Measurements from ENCODE around the gene SLC15A1.

SLC15A1 gene

DNA sequence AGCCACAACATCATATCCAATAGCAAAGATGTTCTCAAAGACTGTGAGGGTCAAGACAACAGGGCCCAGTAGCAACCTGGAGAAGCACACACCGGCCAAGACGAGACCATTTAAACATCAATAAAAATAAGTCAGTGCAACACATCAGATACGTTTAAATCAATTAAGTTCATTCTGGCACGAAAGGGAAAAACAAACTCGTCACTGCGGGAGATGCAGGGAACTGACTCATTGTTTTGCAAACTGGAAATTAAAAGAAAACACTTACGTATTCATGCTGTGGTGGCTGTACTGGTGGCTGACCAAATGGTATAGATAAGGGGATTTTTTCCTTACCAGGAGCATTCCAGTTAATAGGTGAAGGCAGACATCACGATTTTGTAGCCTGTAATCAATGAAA is 26.3 kb upstream of the SLC15A1 start:
- Histone ChIP-seq H3K9me3 (ENCODE audit: control insufficient read depth, low read length) (no peaks in the 10 kb centered on the region), H3K36me3 (ENCODE audit: control insufficient read depth, insufficient read depth, low read length) (no peaks in the 10 kb centered on the region)

GRCh38 chr13:98776644-98777043 is 24.2 kb upstream of the SLC15A1 start:
- H3K9me3 ChIP-seq (ENCODE audit: control insufficient read depth, low read length) = no peaks in the 10 kb centered on the region
- H3K4me1 ChIP-seq (ENCODE audit: control insufficient read depth, insufficient read depth, low read length) = peaks cover 8% of the 10 kb centered on the region
- peaks cover 3% of the 10 kb centered on the region for H3K27me3 ChIP-seq (ENCODE audit: control insufficient read depth, insufficient read depth, low read length)
- H3K4me3 ChIP-seq (ENCODE audit: low read length) = no peak overlapping the region
- H3K36me3 ChIP-seq (ENCODE audit: control insufficient read depth, insufficient read depth, low read length) = no peaks in the 10 kb centered on the region
- H3K9ac ChIP-seq (ENCODE audit: low read length) = no peak overlapping the region

More for the DNA sequence above, 26.3 kb upstream of the SLC15A1 start:
- Histone ChIP-seq H3K27me3 (ENCODE audit: control insufficient read depth, insufficient read depth, low read length) (peaks cover 3% of the 10 kb centered on the region), H3K4me1 (ENCODE audit: control insufficient read depth, insufficient read depth, low read length) (peaks cover 5% of the 10 kb centered on the region), H3K4me3 (ENCODE audit: low read length) (no peak overlapping the region), H3K9ac (ENCODE audit: low read length) (no peak overlapping the region)

- Histone ChIP-seq H3K9ac (ENCODE audit: low read length) (no peak overlapping the region), H3K9me3 (ENCODE audit: control insufficient read depth, low read length) (no peaks in the 10 kb centered on the region), H3K4me1 (ENCODE audit: control insufficient read depth, insufficient read depth, low read length) (peaks cover 12% of the 10 kb centered on the region), H3K27me3 (ENCODE audit: control insufficient read depth, insufficient read depth, low read length) (peaks cover 3% of the 10 kb centered on the region), H3K36me3 (ENCODE audit: control insufficient read depth, insufficient read depth, low read length) (no peaks in the 10 kb centered on the region), H3K4me3 (ENCODE audit: low read length) (no peak overlapping the region)
Measured at GRCh38 chr13:98775844-98776598, 23.5 kb upstream of the SLC15A1 start.

GRCh38 chr13:98775386-98775785 is 22.9 kb upstream of the SLC15A1 start:
- no peak overlapping the region for H3K4me3 ChIP-seq (ENCODE audit: low read length)
- peaks cover 3% of the 10 kb centered on the region for H3K27me3 ChIP-seq (ENCODE audit: control insufficient read depth, insufficient read depth, low read length)
- no peak overlapping the region for H3K9ac ChIP-seq (ENCODE audit: low read length)
- no peaks in the 10 kb centered on the region for H3K36me3 ChIP-seq (ENCODE audit: control insufficient read depth, insufficient read depth, low read length)
- peaks cover 12% of the 10 kb centered on the region for H3K4me1 ChIP-seq (ENCODE audit: control insufficient read depth, insufficient read depth, low read length)
- no peaks in the 10 kb centered on the region for H3K9me3 ChIP-seq (ENCODE audit: control insufficient read depth, low read length)

- Histone ChIP-seq H3K36me3 (ENCODE audit: control insufficient read depth, insufficient read depth, low read length) (no peaks in the 10 kb centered on the region), H3K27me3 (ENCODE audit: control insufficient read depth, insufficient read depth, low read length) (peaks cover 3% of the 10 kb centered on the region), H3K4me3 (ENCODE audit: low read length) (no peak overlapping the region), H3K9ac (ENCODE audit: low read length) (no peak overlapping the region), H3K9me3 (ENCODE audit: control insufficient read depth, low read length) (no peaks in the 10 kb centered on the region), H3K4me1 (ENCODE audit: control insufficient read depth, insufficient read depth, low read length) (peaks cover 12% of the 10 kb centered on the region)
Measured at GRCh38 chr13:98774776-98775175, 22.3 kb upstream of the SLC15A1 start.

DNA sequence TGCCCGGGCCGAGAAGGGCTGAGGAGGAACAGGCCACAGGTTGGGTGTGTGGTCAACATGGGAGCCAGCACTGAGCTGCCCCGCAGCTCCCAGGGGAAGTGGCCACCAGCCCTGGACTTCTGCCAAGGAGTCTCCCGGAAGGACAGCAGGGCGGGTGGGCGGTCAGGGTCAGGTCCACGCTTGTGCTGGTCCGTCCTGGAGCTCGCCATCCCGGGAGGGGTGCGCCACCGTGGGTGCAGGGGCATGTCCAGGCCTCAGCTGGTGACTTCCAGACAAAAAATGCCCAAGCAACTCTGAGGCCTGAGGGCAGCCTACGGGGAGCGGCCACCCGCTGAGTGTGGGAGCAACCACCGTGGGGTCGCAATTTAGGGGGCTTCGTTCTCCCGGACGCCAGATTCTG is 21.4 kb upstream of the SLC15A1 start:
- no peak overlapping the region for H3K4me3 ChIP-seq (ENCODE audit: low read length)
- H3K4me1 ChIP-seq (ENCODE audit: control insufficient read depth, insufficient read depth, low read length) = peaks cover 12% of the 10 kb centered on the region
- H3K27me3 ChIP-seq (ENCODE audit: control insufficient read depth, insufficient read depth, low read length) = peaks cover 3% of the 10 kb centered on the region
- H3K9me3 ChIP-seq (ENCODE audit: control insufficient read depth, low read length) = no peaks in the 10 kb centered on the region
- no peaks in the 10 kb centered on the region for H3K36me3 ChIP-seq (ENCODE audit: control insufficient read depth, insufficient read depth, low read length)
- H3K9ac ChIP-seq (ENCODE audit: low read length) = no peak overlapping the region

- H3K4me3 ChIP-seq (ENCODE audit: low read length) = no peak overlapping the region
- no peaks in the 10 kb centered on the region for H3K36me3 ChIP-seq (ENCODE audit: control insufficient read depth, insufficient read depth, low read length)
- H3K9me3 ChIP-seq (ENCODE audit: control insufficient read depth, low read length) = no peaks in the 10 kb centered on the region
- no peak overlapping the region for H3K9ac ChIP-seq (ENCODE audit: low read length)
- H3K4me1 ChIP-seq (ENCODE audit: control insufficient read depth, insufficient read depth, low read length) = peaks cover 12% of the 10 kb centered on the region
- H3K27me3 ChIP-seq (ENCODE audit: control insufficient read depth, insufficient read depth, low read length) = no peaks in the 10 kb centered on the region
Measured at GRCh38 chr13:98772794-98773452, 20.5 kb upstream of the SLC15A1 start.

DNA sequence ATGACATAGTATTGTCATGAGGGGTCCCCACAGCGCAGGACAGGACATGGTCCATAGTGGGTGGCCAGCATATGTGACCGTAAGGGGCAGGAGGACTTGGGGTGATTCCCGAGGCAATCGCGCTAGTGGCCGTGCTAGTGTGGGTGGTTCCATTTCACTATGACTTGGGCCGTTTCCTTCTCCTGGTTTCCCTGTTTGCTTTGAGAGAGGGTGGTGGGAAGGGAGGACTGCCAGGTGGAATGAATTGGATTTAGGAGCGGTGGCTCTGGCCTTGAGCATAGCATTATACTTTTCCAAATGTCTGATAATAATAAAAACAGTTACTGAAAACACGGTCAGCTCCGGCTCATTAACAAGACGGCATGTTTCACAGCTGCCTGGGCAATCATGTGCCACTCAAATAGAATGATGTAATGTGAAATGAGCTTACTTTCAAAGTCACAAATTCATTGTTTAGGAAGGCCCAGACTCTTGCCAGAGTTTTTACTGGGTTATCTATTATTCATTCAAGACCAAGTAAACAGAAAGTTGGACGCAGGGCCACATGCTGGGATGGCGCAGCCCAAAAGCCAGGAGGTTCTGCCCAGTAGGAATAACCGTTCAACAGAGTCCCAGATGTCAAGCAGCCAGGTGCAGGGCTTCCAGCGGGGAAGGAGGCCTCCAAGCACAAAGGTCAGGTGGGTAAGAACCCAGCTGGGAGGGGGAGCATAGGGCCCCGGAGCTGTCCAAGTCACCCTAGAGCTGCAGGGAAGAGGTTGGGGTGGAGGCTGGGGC is 19.6 kb upstream of the SLC15A1 start:
- Histone ChIP-seq H3K4me3 (ENCODE audit: low read length) (no peak overlapping the region), H3K9ac (ENCODE audit: low read length) (no peak overlapping the region), H3K4me1 (ENCODE audit: control insufficient read depth, insufficient read depth, low read length) (peaks cover 12% of the 10 kb centered on the region), H3K27me3 (ENCODE audit: control insufficient read depth, insufficient read depth, low read length) (no peaks in the 10 kb centered on the region), H3K36me3 (ENCODE audit: control insufficient read depth, insufficient read depth, low read length) (no peaks in the 10 kb centered on the region), H3K9me3 (ENCODE audit: control insufficient read depth, low read length) (no peaks in the 10 kb centered on the region)

GRCh38 chr13:98769736-98770135 is 17.3 kb upstream of the SLC15A1 start:
- Histone ChIP-seq H3K27me3 (ENCODE audit: control insufficient read depth, insufficient read depth, low read length) (no peaks in the 10 kb centered on the region), H3K4me1 (ENCODE audit: control insufficient read depth, insufficient read depth, low read length) (peaks cover 7% of the 10 kb centered on the region), H3K4me3 (ENCODE audit: low read length) (no peak overlapping the region), H3K9ac (ENCODE audit: low read length) (no peak overlapping the region), H3K9me3 (ENCODE audit: control insufficient read depth, low read length) (no peaks in the 10 kb centered on the region), H3K36me3 (ENCODE audit: control insufficient read depth, insufficient read depth, low read length) (no peaks in the 10 kb centered on the region)

GRCh38 chr13:98768522-98768921 is 16.1 kb upstream of the SLC15A1 start:
- H3K4me3 ChIP-seq (ENCODE audit: low read length) = no peak overlapping the region
- no peaks in the 10 kb centered on the region for H3K27me3 ChIP-seq (ENCODE audit: control insufficient read depth, insufficient read depth, low read length)
- H3K4me1 ChIP-seq (ENCODE audit: control insufficient read depth, insufficient read depth, low read length) = peaks cover 7% of the 10 kb centered on the region
- no peak overlapping the region for H3K9ac ChIP-seq (ENCODE audit: low read length)
- H3K9me3 ChIP-seq (ENCODE audit: control insufficient read depth, low read length) = no peaks in the 10 kb centered on the region
- no peaks in the 10 kb centered on the region for H3K36me3 ChIP-seq (ENCODE audit: control insufficient read depth, insufficient read depth, low read length)

DNA sequence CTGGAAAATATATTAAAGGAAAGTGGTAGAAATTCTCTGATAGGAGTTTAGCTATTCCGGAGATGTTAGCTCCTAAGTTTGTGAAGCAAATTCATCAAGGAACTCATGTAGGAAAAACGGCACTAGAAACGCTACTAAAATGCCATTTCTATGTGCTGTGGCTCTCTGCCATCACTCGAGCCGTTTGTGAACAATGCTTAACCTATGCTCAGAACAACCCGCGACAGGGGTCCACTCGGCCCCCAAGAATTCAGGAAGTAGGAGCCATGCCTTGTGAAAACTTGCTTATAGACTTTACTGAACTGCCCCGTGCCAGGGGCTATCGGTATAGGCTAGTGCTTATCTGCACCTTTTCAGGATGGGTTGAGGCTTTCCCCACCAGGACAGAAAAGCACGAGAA is 14.2 kb upstream of the SLC15A1 start:
- Histone ChIP-seq H3K27me3 (ENCODE audit: control insufficient read depth, insufficient read depth, low read length) (no peaks in the 10 kb centered on the region), H3K4me3 (ENCODE audit: low read length) (no peak overlapping the region), H3K9me3 (ENCODE audit: control insufficient read depth, low read length) (no peaks in the 10 kb centered on the region), H3K36me3 (ENCODE audit: control insufficient read depth, insufficient read depth, low read length) (no peaks in the 10 kb centered on the region), H3K9ac (ENCODE audit: low read length) (no peak overlapping the region), H3K4me1 (ENCODE audit: control insufficient read depth, insufficient read depth, low read length) (peaks cover 10% of the 10 kb centered on the region)

- Histone ChIP-seq H3K36me3 (ENCODE audit: control insufficient read depth, insufficient read depth, low read length) (no peaks in the 10 kb centered on the region), H3K9ac (ENCODE audit: low read length) (no peak overlapping the region), H3K4me3 (ENCODE audit: low read length) (no peak overlapping the region), H3K27me3 (ENCODE audit: control insufficient read depth, insufficient read depth, low read length) (no peaks in the 10 kb centered on the region), H3K9me3 (ENCODE audit: control insufficient read depth, low read length) (no peaks in the 10 kb centered on the region), H3K4me1 (ENCODE audit: control insufficient read depth, insufficient read depth, low read length) (peaks cover 6% of the 10 kb centered on the region)
Measured at GRCh38 chr13:98765996-98766519, 13.6 kb upstream of the SLC15A1 start.
